Gastroesophageal sphincter (tissue), 4 donors: ENCODE measurements around the gene GREM1. TPM values are rescaled to one million over a fixed set of nuclear protein-coding genes. Genes with fewer than 3 reads are reported as not detected.
A peak's percentile ranks its signal among the peaks of the same experiment; 100 is the strongest.

Source experiments
- ATAC-seq: fragments of 150-250 bp; one replicate; pipeline ENCODE4 v1.9.1; 2016; ENCODE audit warnings: mild to moderate bottlenecking, moderate library complexity
- H3K27ac ChIP-seq, 4 donors: fragments of 200-600 bp; sonication (generic) in 3 of 4; 1 replicate in 3 of 4; 2 replicates in 1 of 4; pipeline ENCODE4 v1.5.1; 2016 to 2019
- H3K27me3 ChIP-seq: fragments of 200-600 bp; sonication (generic); one replicate; pipeline ENCODE4 v1.5.1; 2019
- H3K36me3 ChIP-seq, 2 donors: fragments of 200-600 bp; sonication (generic); one replicate each; pipeline ENCODE4 v1.5.1; 2019; ENCODE audit warnings: control low read depth in 1 of 2
- H3K4me1 ChIP-seq, 3 donors: fragments of 200-600 bp; sonication (generic); 1 replicate in 2 of 3; 2 replicates in 1 of 3; pipeline ENCODE4 v1.5.1; 2016 to 2019; ENCODE audit warnings: control low read depth in 2 of 3
- H3K4me3 ChIP-seq, 2 donors: fragments of 200-600 bp; sonication (generic); one replicate each; pipeline ENCODE4 v1.5.1; 2019; ENCODE audit warnings: mild to moderate bottlenecking in 1 of 2, moderate library complexity in 1 of 2
- H3K9me3 ChIP-seq, 3 donors: fragments of 200-600 bp; sonication (generic); one replicate each; pipeline ENCODE4 v1.5.1; 2017 to 2019; ENCODE audit warnings: control low read depth in 2 of 3
- EP300 ChIP-seq: sonication (generic); formaldehyde crosslinking; IDR thresholded peaks from one replicate; pipeline ENCODE4 v1.6.1; 2017; ENCODE audit warnings: antibody characterized with exemption, mild to moderate bottlenecking
- POLR2A ChIP-seq, 2 donors: fragments of 450-650 bp; IDR thresholded peaks; one replicate each; pipeline ENCODE4 v1.6.1; 2017; ENCODE audit warnings: antibody characterized with exemption in 2 of 2, mild to moderate bottlenecking in 2 of 2, moderate library complexity in 1 of 2
- POLR2AphosphoS5 ChIP-seq: sonication (generic); formaldehyde crosslinking; IDR thresholded peaks from one replicate; pipeline ENCODE4 v1.6.1; 2017; ENCODE audit warnings: antibody characterized with exemption
- WGBS, 2 donors: methylation state at CpG; one replicate each; pipeline ENCODE4 v1.1.5; 2018; ENCODE audit warnings: low coverage in 1 of 2; 5-methylcytosine and 5-hydroxymethylcytosine counted together
- total RNA-seq, 4 donors: library from RNA; depleted of rRNA; stranded (reverse); fragments of >200 nt; gene quantifications; one replicate each; pipeline ENCODE4 v1.1.0, GENCODE V29; 2016
- TF ChIP-seq, protein P1 (sequence below), 4 experiments: fragments of 200-600 bp in 2 of 4; fragments of 450-650 bp in 2 of 4; sonication (generic) in 1 of 4; IDR thresholded peaks; one replicate each; pipeline ENCODE4 v1.5.1; 2017 to 2019; ENCODE audit warnings: antibody characterized with exemption in 4 of 4, mild to moderate bottlenecking in 2 of 4, moderate library complexity in 2 of 4

The GREM1 gene
- total RNA-seq, 4 donors from 2014 or later, result 55.5 to 365 (median 133) TPM

DNA sequence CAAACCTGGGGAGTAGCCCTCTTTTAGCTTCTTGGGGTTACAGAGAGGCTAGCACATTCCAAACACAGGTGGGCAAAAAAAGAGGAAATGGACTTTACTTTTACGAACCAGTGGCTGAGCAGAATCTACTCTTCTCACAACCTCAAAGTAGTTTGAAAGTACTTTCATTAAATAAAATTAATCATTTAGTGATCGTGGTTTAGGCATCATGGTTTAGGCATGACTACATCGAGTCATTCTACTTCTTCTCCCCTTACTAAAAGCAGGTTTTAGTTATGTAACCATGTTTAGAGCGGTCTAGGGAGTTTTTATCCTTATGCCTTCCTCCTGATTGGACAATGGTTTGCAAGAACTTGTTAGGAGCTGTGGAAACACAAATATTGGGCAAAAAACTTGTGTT lies 2.5 kb upstream of the GREM1 start:
- H3K36me3 ChIP-seq, result no peaks in the 10 kb centered on the region
- 72 to 77% methylated on average over 4 of the region's 4 CpGs for WGBS, 2 donors
- no peak overlapping the region for H3K4me3 ChIP-seq
- H3K27me3 ChIP-seq, result peaks cover 45% of the 10 kb centered on the region
- peaks cover 0 to 32% (median 21%) of the 10 kb centered on the region in 3 donors for H3K4me1 ChIP-seq
- no peak for TF ChIP-seq POLR2AphosphoS5
- TF ChIP-seq, protein P1, sequence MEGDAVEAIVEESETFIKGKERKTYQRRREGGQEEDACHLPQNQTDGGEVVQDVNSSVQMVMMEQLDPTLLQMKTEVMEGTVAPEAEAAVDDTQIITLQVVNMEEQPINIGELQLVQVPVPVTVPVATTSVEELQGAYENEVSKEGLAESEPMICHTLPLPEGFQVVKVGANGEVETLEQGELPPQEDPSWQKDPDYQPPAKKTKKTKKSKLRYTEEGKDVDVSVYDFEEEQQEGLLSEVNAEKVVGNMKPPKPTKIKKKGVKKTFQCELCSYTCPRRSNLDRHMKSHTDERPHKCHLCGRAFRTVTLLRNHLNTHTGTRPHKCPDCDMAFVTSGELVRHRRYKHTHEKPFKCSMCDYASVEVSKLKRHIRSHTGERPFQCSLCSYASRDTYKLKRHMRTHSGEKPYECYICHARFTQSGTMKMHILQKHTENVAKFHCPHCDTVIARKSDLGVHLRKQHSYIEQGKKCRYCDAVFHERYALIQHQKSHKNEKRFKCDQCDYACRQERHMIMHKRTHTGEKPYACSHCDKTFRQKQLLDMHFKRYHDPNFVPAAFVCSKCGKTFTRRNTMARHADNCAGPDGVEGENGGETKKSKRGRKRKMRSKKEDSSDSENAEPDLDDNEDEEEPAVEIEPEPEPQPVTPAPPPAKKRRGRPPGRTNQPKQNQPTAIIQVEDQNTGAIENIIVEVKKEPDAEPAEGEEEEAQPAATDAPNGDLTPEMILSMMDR (IDR thresholded peaks at IDR 0.05), result no peak
- no peak for TF ChIP-seq POLR2A (IDR thresholded peaks at IDR 0.05)
- TF ChIP-seq EP300, result no peak
- ATAC-seq, result no peak
- H3K27ac ChIP-seq, result no peak overlapping the region
- H3K9me3 ChIP-seq, result no peaks in the 10 kb centered on the region

DNA sequence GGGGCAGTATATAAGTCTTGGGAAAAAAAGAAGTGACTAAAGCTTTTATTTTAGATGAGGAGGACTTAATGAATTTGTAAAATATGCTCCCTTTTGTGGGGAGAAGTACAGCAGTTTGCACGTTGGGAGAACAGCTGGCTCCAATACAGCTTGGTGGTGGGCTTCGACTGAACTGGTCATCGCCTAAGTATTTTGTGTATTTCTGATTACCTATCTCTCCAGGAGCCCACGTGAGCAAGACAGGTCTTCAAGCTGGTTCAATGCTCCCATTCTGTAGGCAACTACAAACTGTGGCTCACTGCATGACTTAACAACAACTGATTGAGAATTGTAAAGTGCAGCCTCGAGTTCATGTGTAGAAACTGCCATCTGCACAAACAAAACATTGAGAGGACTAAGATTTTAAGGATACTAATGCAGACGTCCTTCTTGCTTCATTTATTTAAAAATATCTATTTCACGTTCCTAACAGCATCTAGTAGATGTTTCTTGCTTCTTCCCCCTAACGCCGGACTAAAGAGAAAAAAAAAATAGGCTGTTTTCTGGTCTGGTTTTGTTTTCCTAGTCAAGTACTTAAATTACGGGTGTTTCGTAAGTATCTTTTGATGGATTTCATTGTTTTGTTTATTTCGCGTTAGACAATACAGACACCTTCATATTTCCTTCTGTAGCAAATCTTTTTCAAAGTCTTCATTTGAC lies 1.4 kb upstream of the GREM1 start:
- Histone ChIP-seq H3K4me1 (peaks cover 0 to 32% (median 21%) of the 10 kb centered on the region in 3 donors), H3K27ac (peak overlapping the region in 2 of 4 donors; percentile 71 to 89), H3K9me3 (no peaks in the 10 kb centered on the region), H3K27me3 (peaks cover 45% of the 10 kb centered on the region), H3K4me3 (peak overlapping the region in 1 of 2 donors; percentile 69), H3K36me3 (no peaks in the 10 kb centered on the region)
- no peak for ATAC-seq
- TF ChIP-seq, protein P1 (IDR thresholded peaks at IDR 0.05), result no peak
- no peak for TF ChIP-seq POLR2A (IDR thresholded peaks at IDR 0.05)
- WGBS, 2 donors, result 44 to 54% methylated on average over 11 to 13 of the region's 13 CpGs

DNA sequence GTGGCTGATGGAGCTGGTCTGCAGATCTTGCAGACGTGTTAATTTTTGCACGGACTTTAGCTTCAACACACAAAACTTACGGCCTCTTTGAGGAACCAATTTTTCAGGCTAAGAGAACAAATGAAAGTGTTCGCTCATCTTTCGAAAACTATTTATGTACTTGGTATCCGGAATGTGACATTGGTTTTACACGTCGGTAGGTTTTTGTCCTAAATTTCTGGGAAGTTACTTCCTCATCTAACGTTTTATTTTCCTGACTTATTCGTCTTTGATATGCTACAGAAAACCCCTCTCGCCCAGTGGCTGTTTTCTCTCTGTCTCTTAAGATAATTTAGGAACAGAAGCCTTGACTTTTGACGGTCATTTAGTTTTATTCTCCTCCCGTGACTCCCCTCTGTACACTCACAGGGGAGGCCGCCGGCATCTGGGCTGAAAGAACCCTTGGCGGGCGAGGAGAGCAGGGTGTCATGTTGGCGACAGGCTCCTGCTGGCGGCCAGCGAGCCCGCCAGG lies 834 bp upstream of the GREM1 start:
- WGBS, 2 donors, result 33 to 42% methylated on average over 8 to 12 of the region's 21 CpGs
- peaks cover 0 to 32% (median 21%) of the 10 kb centered on the region in 3 donors for H3K4me1 ChIP-seq
- H3K27ac ChIP-seq, result peak overlapping the region; percentile 71 to 89 (median 85)
- no peak for ATAC-seq
- peaks cover 45% of the 10 kb centered on the region for H3K27me3 ChIP-seq
- no peak for TF ChIP-seq EP300
- TF ChIP-seq, protein P1 (IDR thresholded peaks at IDR 0.05), result no peak
- no peak for TF ChIP-seq POLR2AphosphoS5
- no peak for TF ChIP-seq POLR2A (IDR thresholded peaks at IDR 0.05)
- no peaks in the 10 kb centered on the region for H3K9me3 ChIP-seq
- no peaks in the 10 kb centered on the region for H3K36me3 ChIP-seq
- H3K4me3 ChIP-seq, result peak overlapping the region; percentile 56 to 69

DNA sequence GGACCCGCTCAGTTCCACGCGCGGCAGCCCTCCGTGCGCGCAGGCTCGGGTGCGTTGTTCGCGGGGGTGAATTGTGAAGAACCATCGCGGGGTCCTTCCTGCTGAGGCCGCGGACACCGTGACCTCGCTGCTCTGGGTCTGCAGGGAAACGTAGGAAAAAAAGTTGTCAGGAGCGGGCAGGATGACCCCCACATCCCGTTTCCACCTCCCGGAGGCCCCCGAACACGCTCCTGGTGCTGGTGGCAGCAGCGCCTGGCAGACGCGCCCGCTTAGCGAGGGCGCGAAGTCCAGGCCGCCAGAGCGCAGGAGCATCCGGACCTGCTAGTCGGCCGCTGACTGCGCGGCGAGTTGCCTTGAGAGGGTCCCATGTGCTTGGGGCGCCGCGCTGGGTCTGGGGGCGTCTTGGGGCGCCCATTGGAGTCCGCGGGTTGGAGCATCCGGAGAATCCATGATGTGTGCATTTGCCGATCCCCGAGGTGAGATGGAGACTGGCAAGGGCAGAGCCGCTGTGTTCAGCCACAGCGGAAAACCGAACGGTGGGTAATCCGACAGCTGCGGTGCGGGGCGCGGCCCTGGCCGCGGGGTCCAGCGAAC lies 520 bp downstream of the GREM1 start:
- no CpG with 5 or more reads among the region's 60 CpGs for WGBS, 2 donors
- peak; percentile 17 for ATAC-seq
- Histone ChIP-seq H3K4me3 (peak overlapping the region; percentile 56 to 69), H3K27me3 (peaks cover 45% of the 10 kb centered on the region), H3K4me1 (peaks cover 0 to 32% (median 21%) of the 10 kb centered on the region in 3 donors), H3K36me3 (no peaks in the 10 kb centered on the region), H3K9me3 (no peaks in the 10 kb centered on the region), H3K27ac (peak overlapping the region; percentile 71 to 89 (median 85))
- TF ChIP-seq POLR2AphosphoS5 (peak; percentile 12), EP300 (no peak)

DNA sequence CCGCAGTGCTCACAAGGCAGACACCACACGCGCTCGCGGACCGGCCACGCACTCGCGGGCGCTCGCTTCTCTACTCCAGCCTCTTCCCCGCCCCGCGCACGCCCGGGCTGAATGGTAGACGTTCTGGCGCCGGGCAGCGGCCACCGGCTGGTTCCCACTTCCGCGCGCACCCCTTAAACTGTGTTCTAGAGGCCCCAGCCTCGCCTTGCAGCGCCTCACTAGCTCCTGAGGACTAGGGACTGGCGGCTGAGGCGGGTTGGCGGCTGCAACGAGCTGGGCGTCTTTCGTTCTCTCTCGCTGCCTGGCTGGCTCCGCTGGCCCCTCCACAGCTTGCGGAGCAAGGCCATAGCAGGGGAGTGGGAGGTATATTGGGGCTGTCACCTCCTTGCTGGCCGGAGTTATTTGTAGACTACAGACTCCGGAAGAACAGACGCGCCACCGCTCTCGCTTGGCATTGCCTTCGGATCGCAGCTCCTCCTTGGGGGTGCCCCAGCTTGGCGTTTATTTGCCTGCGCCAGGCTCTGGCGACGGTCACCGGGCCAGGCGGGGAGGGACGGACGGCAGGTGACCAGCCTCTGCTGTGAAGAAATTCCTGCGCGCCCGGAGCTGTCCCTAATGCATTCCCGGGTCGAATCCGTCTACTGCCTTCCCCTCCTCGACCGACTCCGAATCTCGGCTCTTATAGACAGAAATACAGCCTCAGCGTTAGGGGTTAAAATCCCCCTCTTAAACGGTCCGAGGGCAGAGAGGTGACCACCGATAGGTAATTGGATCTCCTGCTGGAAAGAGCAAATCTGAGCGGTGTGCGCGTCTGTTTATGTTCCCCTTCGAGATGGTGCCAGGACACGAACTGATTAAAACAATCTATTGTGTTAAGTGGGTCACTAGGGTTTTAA lies 1.3 kb downstream of the GREM1 start:
- 0 to 2% methylated on average over 1 to 6 of the region's 70 CpGs for WGBS, 2 donors
- H3K27me3 ChIP-seq, result peaks cover 45% of the 10 kb centered on the region
- peak; percentile 29 for ATAC-seq

More for the DNA sequence above, 1.3 kb downstream of the GREM1 start:
- no peaks in the 10 kb centered on the region for H3K36me3 ChIP-seq
- H3K9me3 ChIP-seq, result no peaks in the 10 kb centered on the region
- H3K4me1 ChIP-seq, result peaks cover 0 to 32% (median 21%) of the 10 kb centered on the region in 3 donors
- peak overlapping the region; percentile 71 to 89 (median 85) for H3K27ac ChIP-seq
- H3K4me3 ChIP-seq, result peak overlapping the region; percentile 56 to 69
- TF ChIP-seq EP300 (no peak), POLR2AphosphoS5 (no peak), POLR2A (IDR thresholded peaks at IDR 0.05) (no peak)
- TF ChIP-seq, protein P1 (IDR thresholded peaks at IDR 0.05), result no peak
